NCI-H146 treated with DMSO at 0.1 percent for 48 hours (cell line): ENCODE results near the gene ZCCHC14.
"Not testable (repeated sequence)": the region's sequence is repeated elsewhere in the genome, so short reads cannot be mapped to it uniquely, and the experiment has no call there.

Experiments used
- DNase-seq: peaks from one replicate; lab custom pipeline; 2025; ENCODE audit not compliant: unreplicated experiment; lab: John Stamatoyannopoulos, UW

Gene ZCCHC14

GRCh38 chr16:87482266-87482665 lies 10.6 kb downstream of the ZCCHC14 start:
- DNase-seq: no peak

- DNase-seq: not testable (repeated sequence)
Measured at GRCh38 chr16:87481711-87482110, 11.1 kb downstream of the ZCCHC14 start.

- not testable (repeated sequence) for DNase-seq
Measured at GRCh38 chr16:87477209-87477981, 15.4 kb downstream of the ZCCHC14 start.

GRCh38 chr16:87474566-87474996 lies 18.2 kb downstream of the ZCCHC14 start:
- no peak for DNase-seq

GRCh38 chr16:87474017-87474416 lies 18.8 kb downstream of the ZCCHC14 start:
- no peak for DNase-seq

GRCh38 chr16:87472935-87473334 lies 19.9 kb downstream of the ZCCHC14 start:
- no peak for DNase-seq

- DNase-seq: no peak
Measured at GRCh38 chr16:87472142-87472778, 20.6 kb downstream of the ZCCHC14 start.

- DNase-seq: no peak
Measured at GRCh38 chr16:87471278-87472141, 21.3 kb downstream of the ZCCHC14 start.

GRCh38 chr16:87470332-87470731 lies 22.5 kb downstream of the ZCCHC14 start:
- DNase-seq: no peak

- DNase-seq: no peak
Measured at GRCh38 chr16:87469169-87469568, 23.7 kb downstream of the ZCCHC14 start.

- DNase-seq: no peak
Measured at GRCh38 chr16:87468550-87468949, 24.3 kb downstream of the ZCCHC14 start.

GRCh38 chr16:87466975-87467501 lies 25.8 kb downstream of the ZCCHC14 start:
- DNase-seq: no peak

- no peak for DNase-seq
Measured at GRCh38 chr16:87465879-87466278, 26.9 kb downstream of the ZCCHC14 start.

GRCh38 chr16:87465306-87465705 lies 27.5 kb downstream of the ZCCHC14 start:
- no peak for DNase-seq

- DNase-seq: no peak
Measured at GRCh38 chr16:87464691-87465300, 28.0 kb downstream of the ZCCHC14 start.

- no peak for DNase-seq
Measured at GRCh38 chr16:87463722-87464690, 28.8 kb downstream of the ZCCHC14 start.

- DNase-seq: peak; percentile 83
Measured at GRCh38 chr16:87461466-87461991, 31.3 kb downstream of the ZCCHC14 start.

- no peak for DNase-seq
Measured at GRCh38 chr16:87460936-87461335, 31.9 kb downstream of the ZCCHC14 start.

GRCh38 chr16:87459833-87460232 lies 33.0 kb downstream of the ZCCHC14 start:
- DNase-seq: no peak
